Measurements from ENCODE around the gene IQSEC1. TPM values are rescaled to one million over a fixed set of nuclear protein-coding genes. Genes with fewer than 3 reads are reported as not detected.

IQSEC1 gene
- total and polyA plus RNA-seq, 2 of the 8 experiments (the other 6 are each of a cell fraction or from before 2014, with no cell fraction given) = 6.8 to 28.8 TPM

GRCh38 chr3:12944413-12944812 is 128.8 kb downstream of the IQSEC1 start:
- 85% methylated on average over 15 of the region's 15 CpGs; no CpG with 5 or more reads in 1 of the 2 experiments for WGBS, 2 experiments (ENCODE audit: extremely low coverage in 1 of 2, insufficient coverage in 1 of 2, insufficient read length in 1 of 2, insufficient replicate concordance in 2 of 2, low coverage in 1 of 2, low lambda C conversion rate in 2 of 2, missing lambda C conversion rate in 1 of 2)
- DNase-seq (ENCODE audit: low read depth in 1 of 2, low spot score in 2 of 2) = no peak
- no peak overlapping the region for H3K18ac ChIP-seq (ENCODE audit: extremely low read depth, low read length)
- TF ChIP-seq NANOG (IDR thresholded peaks at IDR 0.05; ENCODE audit: insufficient read depth, low read depth, low read length, poor library complexity, severe bottlenecking) = no peak
- TF ChIP-seq POLR2A (IDR thresholded peaks at IDR 0.05; ENCODE audit: control extremely low read depth in 1 of 2, low read depth in 2 of 2, low read length in 2 of 2) = no peak
- no peak for TF ChIP-seq SRF (IDR thresholded peaks at IDR 0.05; ENCODE audit: low read depth, low read length)
- no peak for TF ChIP-seq CBX5 (IDR thresholded peaks at IDR 0.05; ENCODE audit: low read depth, low read length)
- TF ChIP-seq RNF2 (IDR thresholded peaks at IDR 0.05; ENCODE audit: borderline replicate concordance, low read depth, low read length, missing control alignments, poor library complexity, severe bottlenecking) = no peak
- TF ChIP-seq HDAC2 (IDR thresholded peaks at IDR 0.05; ENCODE audit: borderline replicate concordance in 1 of 2, low read depth in 2 of 2, low read length in 2 of 2) = no peak
- TF ChIP-seq KDM5A (IDR thresholded peaks at IDR 0.05; ENCODE audit: low read length) = no peak
- no peak for TF ChIP-seq USF2 (IDR thresholded peaks at IDR 0.05; ENCODE audit: low read length)
- TF ChIP-seq SIX5 (IDR thresholded peaks at IDR 0.05; ENCODE audit: low read depth, low read length) = no peak

More at GRCh38 chr3:12944413-12944812, 128.8 kb downstream of the IQSEC1 start:
- no peak overlapping the region for H3K56ac ChIP-seq (replicated peaks; ENCODE audit: insufficient read length, low read depth, low read length)
- no peak overlapping the region for H2BK12ac ChIP-seq (ENCODE audit: low read depth, low read length)
- no peak overlapping the region for H3K9ac ChIP-seq (replicated peaks in 1 of 4; ENCODE audit: extremely low read depth in 1 of 4, low read depth in 3 of 4, low read length in 3 of 4)
- no peak overlapping the region for H2BK120ac ChIP-seq (replicated peaks; ENCODE audit: low read depth, low read length)
- FAIRE-seq = no peak
- H3K27me3 ChIP-seq (replicated peaks in 1 of 4; ENCODE audit: control insufficient read depth in 3 of 4, extremely low read depth in 1 of 4, insufficient read depth in 3 of 4, low read length in 3 of 4) = no peaks in the 10 kb centered on the region
- H3K4me1 ChIP-seq (replicated peaks in 1 of 4; ENCODE audit: control insufficient read depth in 3 of 4, insufficient read depth in 4 of 4, low read length in 3 of 4) = peaks cover 0 to 9% (median 6%) of the 10 kb centered on the region in 4 experiments; a peak in 6 of 7 replicates
- POLR2A ChIA-PET (ENCODE audit: partially characterized antibody) = interaction anchor here (1.7 kb wide), 1 partner anchor 23 kb away, joined by 4 read pairs; no protein-coding TSS in a partner anchor
- peaks cover 15% of the 10 kb centered on the region for H3K79me1 ChIP-seq (ENCODE audit: low read depth, low read length)
- no peak overlapping the region for H3K14ac ChIP-seq (ENCODE audit: insufficient read length)
- peak overlapping the region; percentile 2; the same call in 1 of the 2 replicates for H2BK5ac ChIP-seq (ENCODE audit: low read depth, low read length)
- 0 out of 2 replicates have a peak overlapping the region, but pooled peaks have one; percentile 52 for H4K8ac ChIP-seq (ENCODE audit: extremely low read depth, insufficient read depth, low read length)
- no peaks in the 10 kb centered on the region for H3K9me3 ChIP-seq (ENCODE audit: insufficient read depth in 2 of 2, low read depth in 1 of 2, low read length in 1 of 2)
- peaks cover 0 to 3% of the 10 kb centered on the region in 2 experiments; a peak in 1 of 4 replicates for H3K79me2 ChIP-seq (ENCODE audit: control insufficient read depth in 1 of 2, insufficient read depth in 2 of 2, low read length in 2 of 2)
- no peak overlapping the region for H4K5ac ChIP-seq (ENCODE audit: insufficient read length, low read depth, low read length)
- H3K23me2 ChIP-seq (ENCODE audit: low read depth, low read length) = no peaks in the 10 kb centered on the region
- H3K4ac ChIP-seq (replicated peaks; ENCODE audit: insufficient read length, low read depth, low read length) = no peak overlapping the region
- peak overlapping the region; percentile 48; the same call in 1 of the 2 replicates for H2AK5ac ChIP-seq (ENCODE audit: low read depth, low read length)
- H3K4me2 ChIP-seq (ENCODE audit: insufficient read depth in 1 of 2, low read depth in 2 of 2, low read length in 2 of 2) = no peak overlapping the region
- H4K91ac ChIP-seq (replicated peaks; ENCODE audit: insufficient read length, low read length) = no peak overlapping the region
- CTCF ChIA-PET (ENCODE audit: partially characterized antibody) = interaction anchor here (0.7 to 1.7 kb wide), 2 partner anchors 13 to 16 kb away, joined by 3 to 4 read pairs; no protein-coding TSS in a partner anchor
- 0 out of 2 replicates have a peak overlapping the region, but pooled peaks have one; percentile 48 for H2BK20ac ChIP-seq (ENCODE audit: low read length)
- H2BK15ac ChIP-seq (ENCODE audit: low read length) = no peak overlapping the region
- H3K36me3 ChIP-seq (ENCODE audit: control insufficient read depth in 2 of 4, insufficient read depth in 4 of 4, low read length in 3 of 4) = no peaks in the 10 kb centered on the region; a peak in 2 of 8 replicates
- no peak overlapping the region for H2AFZ ChIP-seq (ENCODE audit: low read length)
- no peak overlapping the region for H3K27ac ChIP-seq (ENCODE audit: low read depth, low read length)
- peaks cover 12 to 16% of the 10 kb centered on the region in 2 experiments for H4K20me1 ChIP-seq (replicated peaks in 1 of 2; ENCODE audit: control insufficient read depth in 1 of 2, insufficient read depth in 2 of 2, low read length in 2 of 2)
- no peak overlapping the region for H3K4me3 ChIP-seq (ENCODE audit: extremely low read depth in 1 of 4, insufficient read depth in 2 of 4, low read depth in 3 of 4, low read length in 4 of 4)
- no peak overlapping the region for H3K23ac ChIP-seq (ENCODE audit: insufficient read length)
